Astrocyte (in vitro differentiated cells and primary cell): ENCODE measurements around the gene CEP89. TPM values are rescaled to one million over a fixed set of nuclear protein-coding genes. Genes with fewer than 3 reads are reported as not detected.
"Not testable (repeated sequence)": the region's sequence is repeated elsewhere in the genome, so short reads cannot be mapped to it uniquely, and the experiment has no call there.

Experiments used
- DNase-seq: peaks from one replicate; pipeline ENCODE4 v3.0.0-alpha.2; 2010; ENCODE audit warnings: low read depth
- FAIRE-seq: peaks from 2 replicates; lab custom pipeline; 2011; peaks lifted over from hg19 to GRCh38; lab: Jason Lieb, UNC
- H2AFZ ChIP-seq: 2 replicates; pipeline ENCODE4 v1.6.0; 2012; ENCODE audit warnings: low read depth, low read length, inconsistent platforms
- H3K27ac ChIP-seq: 2 replicates; pipeline ENCODE4 v1.5.1; 2011; ENCODE audit warnings: low read depth, low read length, inconsistent platforms
- H3K27me3 ChIP-seq: 2 replicates; pipeline ENCODE4 v1.6.0; 2011; ENCODE audit warnings: low read length, inconsistent platforms; ENCODE audit not compliant: insufficient read depth
- H3K36me3 ChIP-seq: 2 replicates; pipeline ENCODE4 v1.5.1; 2011; ENCODE audit warnings: low read length, inconsistent platforms; ENCODE audit not compliant: insufficient read depth
- H3K4me1 ChIP-seq: 2 replicates; pipeline ENCODE4 v1.5.1; 2011; ENCODE audit warnings: low read length, inconsistent platforms; ENCODE audit not compliant: insufficient read depth
- H3K4me2 ChIP-seq: 2 replicates; pipeline ENCODE4 v1.6.0; 2012; ENCODE audit warnings: low read length, inconsistent platforms
- H3K4me3 ChIP-seq: 2 replicates; pipeline ENCODE4 v1.5.1; 2011; ENCODE audit warnings: low read depth, mild to moderate bottlenecking, low read length, inconsistent platforms; ENCODE audit not compliant: insufficient read depth
- H3K79me2 ChIP-seq: 2 replicates; pipeline ENCODE4 v1.6.0; 2012; ENCODE audit warnings: mild to moderate bottlenecking, low read length, inconsistent platforms; ENCODE audit not compliant: insufficient read depth
- H3K9ac ChIP-seq: 2 replicates; pipeline ENCODE4 v1.6.0; 2012; ENCODE audit warnings: mild to moderate bottlenecking, low read length, inconsistent platforms
- H3K9me3 ChIP-seq: 2 replicates; pipeline ENCODE4 v1.5.1; 2012; ENCODE audit warnings: low read depth, mild to moderate bottlenecking, low read length, inconsistent platforms; ENCODE audit not compliant: insufficient read depth
- H4K20me1 ChIP-seq: 2 replicates; pipeline ENCODE4 v1.6.0; 2012; ENCODE audit warnings: low read length, inconsistent platforms; ENCODE audit not compliant: insufficient read depth
- H3K27ac Mint-ChIP-seq: one replicate; pipeline ENCODE4 v1.8.0; 2021; ENCODE audit warnings: mild to moderate bottlenecking, mixed read lengths; ENCODE audit not compliant: unreplicated experiment
- H3K27me3 Mint-ChIP-seq: one replicate; pipeline ENCODE4 v1.8.0; 2021; ENCODE audit warnings: low read depth, mixed read lengths; ENCODE audit not compliant: unreplicated experiment
- H3K36me3 Mint-ChIP-seq: one replicate; pipeline ENCODE4 v1.8.0; 2021; ENCODE audit warnings: low read depth, mixed read lengths; ENCODE audit not compliant: unreplicated experiment
- H3K4me1 Mint-ChIP-seq: one replicate; pipeline ENCODE4 v1.8.0; 2021; ENCODE audit warnings: low read depth, mixed read lengths; ENCODE audit not compliant: unreplicated experiment
- H3K4me3 Mint-ChIP-seq: one replicate; pipeline ENCODE4 v1.8.0; 2021; ENCODE audit warnings: mild to moderate bottlenecking, moderate library complexity, mixed read lengths; ENCODE audit not compliant: unreplicated experiment
- H3K9me3 Mint-ChIP-seq: one replicate; pipeline ENCODE4 v1.8.0; 2021; ENCODE audit warnings: mild to moderate bottlenecking, mixed read lengths; ENCODE audit not compliant: unreplicated experiment
- CTCF ChIP-seq: IDR thresholded peaks from 2 replicates; pipeline ENCODE4 v1.5.1; 2011; ENCODE audit warnings: low read depth, mild to moderate bottlenecking, inconsistent platforms, low read length, moderate library complexity; ENCODE audit not compliant: insufficient read depth
- EZH2 ChIP-seq: IDR thresholded peaks from 2 replicates; pipeline ENCODE4 v1.6.1; 2012; ENCODE audit warnings: mild to moderate bottlenecking, low read length, inconsistent platforms; ENCODE audit not compliant: insufficient read depth
- total RNA-seq: library from RNA; stranded (reverse); gene quantifications from 2 replicates; pipeline ENCODE4 v1.2.1, GENCODE V29; 2021

The CEP89 gene
- total RNA-seq, 1 donor from 2014 or later = 28.3 TPM

GRCh38 chr19:33005440-33005839 lies 33.7 kb upstream of the CEP89 start:
- H3K27ac Mint-ChIP-seq = no peak overlapping the region
- no peaks in the 10 kb centered on the region for H3K27me3 Mint-ChIP-seq
- Histone ChIP-seq H3K79me2 (no peaks in the 10 kb centered on the region), H3K9me3 (no peaks in the 10 kb centered on the region), H3K9ac (no peak overlapping the region), H3K4me1 (no peaks in the 10 kb centered on the region), H3K36me3 (no peaks in the 10 kb centered on the region), H2AFZ (no peak overlapping the region), H3K4me2 (no peak overlapping the region), H4K20me1 (no peaks in the 10 kb centered on the region), H3K27ac (no peak overlapping the region), H3K4me3 (no peak overlapping the region), H3K27me3 (no peaks in the 10 kb centered on the region)
- no peaks in the 10 kb centered on the region for H3K4me1 Mint-ChIP-seq
- peaks cover 2% of the 10 kb centered on the region for H3K36me3 Mint-ChIP-seq
- FAIRE-seq (no peak), DNase-seq (no peak)
- TF ChIP-seq CTCF = no peak
- no peak for TF ChIP-seq EZH2
- no peaks in the 10 kb centered on the region for H3K9me3 Mint-ChIP-seq
- no peak overlapping the region for H3K4me3 Mint-ChIP-seq

GRCh38 chr19:33003424-33004024 lies 31.8 kb upstream of the CEP89 start:
- not testable (repeated sequence) for DNase-seq, H3K9me3 Mint-ChIP-seq, H3K27ac Mint-ChIP-seq, H3K36me3 Mint-ChIP-seq, H2AFZ ChIP-seq, H3K9me3 ChIP-seq, H3K36me3 ChIP-seq, H3K4me1 ChIP-seq, H4K20me1 ChIP-seq, H3K4me3 ChIP-seq, FAIRE-seq, H3K79me2 ChIP-seq, H3K4me3 Mint-ChIP-seq, H3K27me3 ChIP-seq, H3K4me1 Mint-ChIP-seq, H3K9ac ChIP-seq, H3K27me3 Mint-ChIP-seq, H3K4me2 ChIP-seq, H3K27ac ChIP-seq

GRCh38 chr19:33002126-33002865 lies 30.5 kb upstream of the CEP89 start:
- H4K20me1 ChIP-seq, H3K27ac Mint-ChIP-seq, H3K36me3 Mint-ChIP-seq, H3K9me3 Mint-ChIP-seq, H3K9me3 ChIP-seq, H3K4me3 Mint-ChIP-seq, H3K27me3 Mint-ChIP-seq, H3K79me2 ChIP-seq, H3K27ac ChIP-seq, H3K4me2 ChIP-seq, H3K27me3 ChIP-seq, H3K4me1 Mint-ChIP-seq, H3K36me3 ChIP-seq, FAIRE-seq, H3K9ac ChIP-seq, H2AFZ ChIP-seq, H3K4me3 ChIP-seq, DNase-seq, H3K4me1 ChIP-seq: not testable (repeated sequence)
